KOPT-K1 (cell line): ENCODE measurements around the gene KRTAP4-9.
"Not testable (repeated sequence)": the region's sequence is repeated elsewhere in the genome, so short reads cannot be mapped to it uniquely, and the experiment has no call there.

Experiments used
- H3K27ac ChIP-seq: fragments of 200-600 bp; sonication (generic); 2 replicates; pipeline ENCODE4 v1.5.1; 2016; ENCODE audit warnings: antibody characterized with exemption, mild to moderate bottlenecking, low read depth, low read length; ENCODE audit not compliant: poor library complexity, severe bottlenecking
- H3K36me3 ChIP-seq: fragments of 200-600 bp; sonication (generic); 2 replicates; pipeline ENCODE4 v1.5.1; 2017; ENCODE audit warnings: antibody characterized with exemption, mild to moderate bottlenecking, low read length, moderate library complexity; ENCODE audit not compliant: insufficient read depth
- H3K9me3 ChIP-seq: fragments of 200-600 bp; sonication (generic); 2 replicates; pipeline ENCODE4 v1.5.1; 2017; ENCODE audit warnings: antibody characterized with exemption, low read length, mild to moderate bottlenecking; ENCODE audit not compliant: insufficient read depth, poor library complexity, severe bottlenecking

KRTAP4-9 gene

GRCh38 chr17:41076788-41077187 is 28.4 kb upstream of the KRTAP4-9 start:
- Histone ChIP-seq H3K36me3 (no peaks in the 10 kb centered on the region), H3K9me3 (no peaks in the 10 kb centered on the region), H3K27ac (no peak overlapping the region)

- H3K27ac ChIP-seq = no peak overlapping the region
- H3K36me3 ChIP-seq = no peaks in the 10 kb centered on the region
- H3K9me3 ChIP-seq = no peaks in the 10 kb centered on the region
Measured at GRCh38 chr17:41082626-41083025, 22.6 kb upstream of the KRTAP4-9 start.

GRCh38 chr17:41083427-41083826 is 21.8 kb upstream of the KRTAP4-9 start:
- not testable (repeated sequence) for H3K27ac ChIP-seq, H3K36me3 ChIP-seq, H3K9me3 ChIP-seq

- not testable (repeated sequence) for H3K27ac ChIP-seq, H3K36me3 ChIP-seq, H3K9me3 ChIP-seq
Measured at GRCh38 chr17:41084100-41084856, 20.9 kb upstream of the KRTAP4-9 start, which contains the start of gene KRTAP4-7. Gene KRTAP4-7, plus strand, starts transcription at chr17:41084150. Its CDS starts 57 bp downstream, at chr17:41084207.

GRCh38 chr17:41088760-41089352 is 16.3 kb upstream of the KRTAP4-9 start:
- not testable (repeated sequence) for H3K36me3 ChIP-seq

GRCh38 chr17:41096055-41096454 is 9.1 kb upstream of the KRTAP4-9 start:
- H3K27ac ChIP-seq = no peak overlapping the region
- no peaks in the 10 kb centered on the region for H3K36me3 ChIP-seq
- peaks cover 12% of the 10 kb centered on the region for H3K9me3 ChIP-seq

More at GRCh38 chr17:41088760-41089352, 16.3 kb upstream of the KRTAP4-9 start:
- peaks cover 12% of the 10 kb centered on the region for H3K9me3 ChIP-seq
- H3K27ac ChIP-seq = not testable (repeated sequence)

GRCh38 chr17:41098042-41098441 is 7.1 kb upstream of the KRTAP4-9 start, which contains the start of gene KRTAP4-8:
Gene KRTAP4-8, minus strand, starts transcription at chr17:41098142. Its CDS starts 58 bp downstream, at chr17:41098084.
- H3K36me3 ChIP-seq = no peaks in the 10 kb centered on the region

GRCh38 chr17:41098481-41098880 is 6.7 kb upstream of the KRTAP4-9 start:
- no peak overlapping the region for H3K27ac ChIP-seq
- peaks cover 3% of the 10 kb centered on the region for H3K9me3 ChIP-seq
- H3K36me3 ChIP-seq = no peaks in the 10 kb centered on the region

More at GRCh38 chr17:41098042-41098441, 7.1 kb upstream of the KRTAP4-9 start, which contains the start of gene KRTAP4-8:
- Histone ChIP-seq H3K9me3 (peaks cover 6% of the 10 kb centered on the region), H3K27ac (no peak within 1 kb of the TSS)

- H3K27ac ChIP-seq, H3K36me3 ChIP-seq, H3K9me3 ChIP-seq: not testable (repeated sequence)
Measured at GRCh38 chr17:41099682-41100480, 5.3 kb upstream of the KRTAP4-9 start.

GRCh38 chr17:41101586-41102259 is 3.5 kb upstream of the KRTAP4-9 start, which contains the start of gene KRTAP4-16:
Gene KRTAP4-16, minus strand, starts transcription at chr17:41102209. Its CDS starts 0 bp downstream, at chr17:41102209.
- no peak within 1 kb of the TSS for H3K27ac ChIP-seq
- H3K36me3 ChIP-seq = no peaks in the 10 kb centered on the region
- H3K9me3 ChIP-seq = no peaks in the 10 kb centered on the region

- H3K9me3 ChIP-seq = no peaks in the 10 kb centered on the region
- H3K27ac ChIP-seq = no peak overlapping the region
- no peaks in the 10 kb centered on the region for H3K36me3 ChIP-seq
Measured at GRCh38 chr17:41103896-41104295, 1.3 kb upstream of the KRTAP4-9 start.

- not testable (repeated sequence) for H3K9me3 ChIP-seq, H3K36me3 ChIP-seq, H3K27ac ChIP-seq
Measured at GRCh38 chr17:41104386-41105038, 677 bp upstream of the KRTAP4-9 start.

- Histone ChIP-seq H3K36me3 (no peaks in the 10 kb centered on the region), H3K27ac (no peak overlapping the region), H3K9me3 (peaks cover 8% of the 10 kb centered on the region)
Measured at GRCh38 chr17:41107941-41108450, 2.8 kb downstream of the KRTAP4-9 start.

- peaks cover 17% of the 10 kb centered on the region for H3K9me3 ChIP-seq
- H3K36me3 ChIP-seq, H3K27ac ChIP-seq: not testable (repeated sequence)
Measured at GRCh38 chr17:41108728-41109386, 3.7 kb downstream of the KRTAP4-9 start.
